ENCODE results near the gene EEF1AKMT1. TPM values are rescaled to one million over a fixed set of nuclear protein-coding genes. Genes with fewer than 3 reads are reported as not detected.

Gene EEF1AKMT1
- total RNA-seq, 1 experiment from 2014 or later = 9.8 TPM

GRCh38 chr13:20780317-20780716, 6.6 kb upstream of the EEF1AKMT1 start:
- Histone ChIP-seq H3K9me3 (ENCODE audit: control insufficient read depth in 1 of 2, insufficient read depth in 1 of 2, low read depth in 1 of 2, low read length in 2 of 2) (no peaks in the 10 kb centered on the region), H3K9ac (ENCODE audit: low read length) (no peak overlapping the region), H3K79me2 (ENCODE audit: insufficient read depth, low read length) (no peaks in the 10 kb centered on the region), H3K4me2 (ENCODE audit: low read length) (no peak overlapping the region), H3K4me1 (ENCODE audit: control insufficient read depth in 1 of 2, insufficient read depth in 2 of 2, low read length in 2 of 2) (no peaks in the 10 kb centered on the region), H4K20me1 (ENCODE audit: insufficient read depth) (no peaks in the 10 kb centered on the region), H2AFZ (ENCODE audit: low read depth, low read length, poor library complexity, severe bottlenecking) (no peak overlapping the region), H3K4me3 (replicated peaks in 1 of 2; ENCODE audit: low read depth in 1 of 2, low read length in 2 of 2) (no peak overlapping the region), H3K27me3 (ENCODE audit: insufficient read depth, low read length) (no peaks in the 10 kb centered on the region), H3K9me2 (ENCODE audit: insufficient read depth) (no peaks in the 10 kb centered on the region), H3K27ac (ENCODE audit: low read depth, low read length) (no peak overlapping the region), H3K36me3 (ENCODE audit: control insufficient read depth in 1 of 2, insufficient read depth in 2 of 2, low read length in 2 of 2) (peaks cover 17 to 20% of the 10 kb centered on the region in 2 experiments; a peak in 3 of 4 replicates)
- ChIA-PET POLR2A (no interaction called here), CTCF (interaction anchor here (1.0 to 1.2 kb wide), 2 partner anchors 49 to 145 kb away, joined by 3 to 5 read pairs; no protein-coding TSS in a partner anchor), RAD21 (ENCODE audit: low non-redundant PET in 1 of 2, low total read pairs in 2 of 2, uncharacterized antibody in 2 of 2, unreplicated experiment in 2 of 2) (interaction anchor here in 1 of 2 experiments (0.6 kb wide), 1 partner anchor 295 kb away, joined by 3 read pairs; no protein-coding TSS in a partner anchor)
- no peak for ATAC-seq
- intact Hi-C loops (cut with micrococcal nuclease) = no loop called here
- TF ChIP-seq MAX (IDR thresholded peaks at IDR 0.05) (no peak), EZH2 (IDR thresholded peaks at IDR 0.05) (no peak), TCF7L2 (IDR thresholded peaks at IDR 0.05; ENCODE audit: borderline replicate concordance, extremely low read depth, insufficient read depth, insufficient read length) (no peak), FOSL1 (IDR thresholded peaks at IDR 0.05; ENCODE audit: low read depth) (no peak), SP1 (IDR thresholded peaks at IDR 0.05; ENCODE audit: low read depth) (no peak), POLR2A (IDR thresholded peaks at IDR 0.05; ENCODE audit: borderline replicate concordance, extremely low read depth, insufficient read depth, insufficient read length) (no peak), SRF (IDR thresholded peaks at IDR 0.05; ENCODE audit: low read depth) (no peak), POLR2AphosphoS5 (IDR thresholded peaks at IDR 0.05; ENCODE audit: low read depth, low read length) (no peak), EZH2phosphoT487 (IDR thresholded peaks at IDR 0.05; ENCODE audit: borderline replicate concordance) (no peak), ELF1 (IDR thresholded peaks at IDR 0.05; ENCODE audit: borderline replicate concordance, low read depth) (no peak), SIN3A (IDR thresholded peaks at IDR 0.05; ENCODE audit: low read depth) (no peak)
- no peak for DNase-seq (ENCODE audit: low read depth, low spot score)
- BruUV-seq (replicated peaks) = no TSS peak

GRCh38 chr13:20779405-20779804, 5.6 kb upstream of the EEF1AKMT1 start:
- no peaks in the 10 kb centered on the region for H3K27me3 ChIP-seq (ENCODE audit: insufficient read depth, low read length)
- H2AFZ ChIP-seq (ENCODE audit: low read depth, low read length, poor library complexity, severe bottlenecking) = no peak overlapping the region
- no peak for DNase-seq (ENCODE audit: low read depth, low spot score)
- intact Hi-C loops (cut with micrococcal nuclease) = no loop called here
- no peak overlapping the region for H3K4me3 ChIP-seq (replicated peaks in 1 of 2; ENCODE audit: low read depth in 1 of 2, low read length in 2 of 2)
- TF ChIP-seq FOSL1 (IDR thresholded peaks at IDR 0.05; ENCODE audit: low read depth) (no peak), YY1 (IDR thresholded peaks at IDR 0.05; ENCODE audit: extremely low read depth, insufficient replicate concordance, low read depth, low read length) (no peak), TCF7L2 (IDR thresholded peaks at IDR 0.05; ENCODE audit: borderline replicate concordance, extremely low read depth, insufficient read depth, insufficient read length) (no peak), CEBPB (IDR thresholded peaks at IDR 0.05; ENCODE audit: low read depth) (no peak), REST (IDR thresholded peaks at IDR 0.05; ENCODE audit: low read depth) (no peak), EGR1 (IDR thresholded peaks at IDR 0.05; ENCODE audit: low read depth) (no peak), ZNF274 (IDR thresholded peaks at IDR 0.05; ENCODE audit: low read depth, low read length) (no peak), RAD21 (IDR thresholded peaks at IDR 0.05; ENCODE audit: low read depth) (no peak), MAX (IDR thresholded peaks at IDR 0.05) (no peak), ELF1 (IDR thresholded peaks at IDR 0.05; ENCODE audit: borderline replicate concordance, low read depth) (no peak), EZH2phosphoT487 (IDR thresholded peaks at IDR 0.05; ENCODE audit: borderline replicate concordance) (no peak)
- H3K9me2 ChIP-seq (ENCODE audit: insufficient read depth) = no peaks in the 10 kb centered on the region
- no peak for ATAC-seq
- H3K36me3 ChIP-seq (ENCODE audit: control insufficient read depth in 1 of 2, insufficient read depth in 2 of 2, low read length in 2 of 2) = peaks cover 17 to 20% of the 10 kb centered on the region in 2 experiments; a peak in 3 of 4 replicates
- no peaks in the 10 kb centered on the region for H3K9me3 ChIP-seq (ENCODE audit: control insufficient read depth in 1 of 2, insufficient read depth in 1 of 2, low read depth in 1 of 2, low read length in 2 of 2)
- H3K4me1 ChIP-seq (ENCODE audit: control insufficient read depth in 1 of 2, insufficient read depth in 2 of 2, low read length in 2 of 2) = peaks cover 0 to 2% of the 10 kb centered on the region in 2 experiments; a peak in 1 of 4 replicates
- no peak overlapping the region for H3K4me2 ChIP-seq (ENCODE audit: low read length)
- POLR2A ChIA-PET = no interaction called here
- no peak overlapping the region for H3K27ac ChIP-seq (ENCODE audit: low read depth, low read length)
- H4K20me1 ChIP-seq (ENCODE audit: insufficient read depth) = no peaks in the 10 kb centered on the region
- RAD21 ChIA-PET (ENCODE audit: low non-redundant PET in 1 of 2, low total read pairs in 2 of 2, uncharacterized antibody in 2 of 2, unreplicated experiment in 2 of 2) = no interaction called here
- CTCF ChIA-PET = interaction anchor here (1.0 to 1.2 kb wide), 2 partner anchors 50 to 146 kb away, joined by 3 to 5 read pairs; no protein-coding TSS in a partner anchor
- BruUV-seq (replicated peaks) = no TSS peak
- H3K79me2 ChIP-seq (ENCODE audit: insufficient read depth, low read length) = no peaks in the 10 kb centered on the region
- no peak overlapping the region for H3K9ac ChIP-seq (ENCODE audit: low read length)
